KMS-11 (cell line): ENCODE data around the gene INTS2.

ENCODE experiments used
- H2AFZ ChIP-seq: fragments of 200-600 bp; sonication (generic); 2 replicates; pipeline ENCODE4 v1.6.1; 2016; ENCODE audit warnings: antibody characterized with exemption, mixed run types, low read depth
- H3K27ac ChIP-seq: fragments of 200-600 bp; sonication (generic); 2 replicates; pipeline ENCODE4 v1.6.1; 2016; ENCODE audit warnings: mild to moderate bottlenecking, mixed run types
- H3K27me3 ChIP-seq: fragments of 200-600 bp; sonication (generic); 2 replicates; pipeline ENCODE4 v1.6.1; 2017; ENCODE audit warnings: mild to moderate bottlenecking, low read depth, mixed run types, moderate library complexity; ENCODE audit not compliant: insufficient read depth
- H3K36me3 ChIP-seq: fragments of 200-600 bp; sonication (generic); 2 replicates; pipeline ENCODE4 v1.6.1; 2017; ENCODE audit warnings: mild to moderate bottlenecking, mixed run types; ENCODE audit not compliant: insufficient read depth
- H3K4me1 ChIP-seq: fragments of 200-600 bp; sonication (generic); 2 replicates; pipeline ENCODE4 v1.6.1; 2016; ENCODE audit warnings: mild to moderate bottlenecking, low read depth, mixed run types; ENCODE audit not compliant: poor library complexity, severe bottlenecking
- H3K4me2 ChIP-seq: fragments of 200-600 bp; sonication (generic); 2 replicates; pipeline ENCODE4 v1.7.0; 2016; ENCODE audit warnings: mild to moderate bottlenecking, mixed run types
- H3K4me3 ChIP-seq: fragments of 200-600 bp; sonication (generic); IDR thresholded peaks from 2 replicates; pipeline ENCODE4 v1.6.1; 2017; ENCODE audit warnings: low read depth, low read length, mixed read lengths; ENCODE audit not compliant: insufficient read depth
- H3K79me2 ChIP-seq: fragments of 200-600 bp; sonication (generic); 2 replicates; pipeline ENCODE4 v1.6.1; 2016; ENCODE audit warnings: low read depth, mixed run types; ENCODE audit not compliant: insufficient read depth
- H3K9ac ChIP-seq: fragments of 200-600 bp; sonication (generic); 2 replicates; pipeline ENCODE4 v1.6.1; 2016; ENCODE audit warnings: mild to moderate bottlenecking, mixed run types
- H4K20me1 ChIP-seq: fragments of 200-600 bp; sonication (generic); 2 replicates; pipeline ENCODE4 v1.6.1; 2016; ENCODE audit warnings: mild to moderate bottlenecking, mixed run types; ENCODE audit not compliant: insufficient read depth
- CTCF ChIP-seq: fragments of 200-600 bp; sonication (generic); conservative IDR thresholded peaks from 2 replicates; pipeline ENCODE4 v1.6.1; 2017; ENCODE audit warnings: low read depth, mild to moderate bottlenecking, antibody characterized with exemption, low read length, moderate library complexity, mixed read lengths

INTS2 gene

GRCh38 chr17:61884864-61885263, 42.9 kb downstream of the INTS2 start:
- H3K79me2 ChIP-seq: no peaks in the 10 kb centered on the region
- no peak overlapping the region for H3K27ac ChIP-seq
- H3K4me3 ChIP-seq: no peak overlapping the region
- no peaks in the 10 kb centered on the region; the same call in 1 of the 2 replicates for H3K36me3 ChIP-seq
- no peak overlapping the region for H2AFZ ChIP-seq
- no peak for TF ChIP-seq CTCF
- H3K27me3 ChIP-seq: no peaks in the 10 kb centered on the region
- H4K20me1 ChIP-seq: no peaks in the 10 kb centered on the region
- H3K9ac ChIP-seq: no peak overlapping the region
- no peak overlapping the region for H3K4me2 ChIP-seq
- no peaks in the 10 kb centered on the region for H3K4me1 ChIP-seq

GRCh38 chr17:61880589-61881102, 47.1 kb downstream of the INTS2 start:
- H3K9ac ChIP-seq: no peak overlapping the region
- TF ChIP-seq CTCF: no peak
- H2AFZ ChIP-seq: no peak overlapping the region
- no peaks in the 10 kb centered on the region; the same call in 1 of the 2 replicates for H3K36me3 ChIP-seq
- peaks cover 6% of the 10 kb centered on the region for H3K4me1 ChIP-seq
- no peak overlapping the region for H3K4me3 ChIP-seq
- no peaks in the 10 kb centered on the region for H3K79me2 ChIP-seq
- no peaks in the 10 kb centered on the region for H4K20me1 ChIP-seq
- H3K27me3 ChIP-seq: no peaks in the 10 kb centered on the region
- H3K27ac ChIP-seq: no peak overlapping the region
- H3K4me2 ChIP-seq: no peak overlapping the region

GRCh38 chr17:61878984-61879612, 48.7 kb downstream of the INTS2 start:
- H3K9ac ChIP-seq: no peak overlapping the region
- no peaks in the 10 kb centered on the region; the same call in 1 of the 2 replicates for H3K36me3 ChIP-seq
- H3K79me2 ChIP-seq: no peaks in the 10 kb centered on the region

GRCh38 chr17:61878520-61878919, 49.3 kb downstream of the INTS2 start:
- H3K36me3 ChIP-seq: no peaks in the 10 kb centered on the region; the same call in 1 of the 2 replicates
- no peak overlapping the region for H3K4me3 ChIP-seq
- H3K4me1 ChIP-seq: peaks cover 6% of the 10 kb centered on the region
- H4K20me1 ChIP-seq: no peaks in the 10 kb centered on the region
- no peak overlapping the region for H3K27ac ChIP-seq
- no peak overlapping the region for H3K9ac ChIP-seq
- H3K27me3 ChIP-seq: no peaks in the 10 kb centered on the region
- no peak for TF ChIP-seq CTCF
- no peak overlapping the region for H3K4me2 ChIP-seq
- H2AFZ ChIP-seq: no peak overlapping the region
- H3K79me2 ChIP-seq: no peaks in the 10 kb centered on the region

More at GRCh38 chr17:61878984-61879612, 48.7 kb downstream of the INTS2 start:
- no peak for TF ChIP-seq CTCF
- Histone ChIP-seq H3K4me1 (peaks cover 6% of the 10 kb centered on the region), H4K20me1 (no peaks in the 10 kb centered on the region), H2AFZ (no peak overlapping the region), H3K27me3 (no peaks in the 10 kb centered on the region), H3K4me2 (no peak overlapping the region), H3K27ac (no peak overlapping the region), H3K4me3 (no peak overlapping the region)
